ENCODE results near the gene CNTNAP2. TPM values are rescaled to one million over a fixed set of nuclear protein-coding genes. Genes with fewer than 3 reads are reported as not detected.

CNTNAP2 gene
- total RNA-seq, 1 experiment from 2014 or later: 0.03 TPM

- DNase-seq (ENCODE audit: low read depth, low spot score) (no peak), ATAC-seq (no peak)
- Histone ChIP-seq H3K36me3 (ENCODE audit: control insufficient read depth, insufficient read depth, low read length) (no peaks in the 10 kb centered on the region), H3K27me3 (ENCODE audit: control insufficient read depth, insufficient read depth, low read length) (no peaks in the 10 kb centered on the region), H3K27ac (ENCODE audit: low read length) (no peak overlapping the region), H3K4me1 (ENCODE audit: control insufficient read depth, insufficient read depth, low read length) (no peaks in the 10 kb centered on the region), H3K9me3 (ENCODE audit: control insufficient read depth, insufficient read depth, low read depth, low read length) (no peaks in the 10 kb centered on the region), H3K4me3 (ENCODE audit: low read depth in 2 of 2, low read length in 2 of 2) (no peak overlapping the region)
- no TSS peak for BruUV-seq (replicated peaks)
- in situ Hi-C loops (cut with HindIII; ENCODE audit: low pct_unique_long_range_greater_than_20kb, low sequenced_read_pairs): no loop called here
- TF ChIP-seq, protein P1, sequence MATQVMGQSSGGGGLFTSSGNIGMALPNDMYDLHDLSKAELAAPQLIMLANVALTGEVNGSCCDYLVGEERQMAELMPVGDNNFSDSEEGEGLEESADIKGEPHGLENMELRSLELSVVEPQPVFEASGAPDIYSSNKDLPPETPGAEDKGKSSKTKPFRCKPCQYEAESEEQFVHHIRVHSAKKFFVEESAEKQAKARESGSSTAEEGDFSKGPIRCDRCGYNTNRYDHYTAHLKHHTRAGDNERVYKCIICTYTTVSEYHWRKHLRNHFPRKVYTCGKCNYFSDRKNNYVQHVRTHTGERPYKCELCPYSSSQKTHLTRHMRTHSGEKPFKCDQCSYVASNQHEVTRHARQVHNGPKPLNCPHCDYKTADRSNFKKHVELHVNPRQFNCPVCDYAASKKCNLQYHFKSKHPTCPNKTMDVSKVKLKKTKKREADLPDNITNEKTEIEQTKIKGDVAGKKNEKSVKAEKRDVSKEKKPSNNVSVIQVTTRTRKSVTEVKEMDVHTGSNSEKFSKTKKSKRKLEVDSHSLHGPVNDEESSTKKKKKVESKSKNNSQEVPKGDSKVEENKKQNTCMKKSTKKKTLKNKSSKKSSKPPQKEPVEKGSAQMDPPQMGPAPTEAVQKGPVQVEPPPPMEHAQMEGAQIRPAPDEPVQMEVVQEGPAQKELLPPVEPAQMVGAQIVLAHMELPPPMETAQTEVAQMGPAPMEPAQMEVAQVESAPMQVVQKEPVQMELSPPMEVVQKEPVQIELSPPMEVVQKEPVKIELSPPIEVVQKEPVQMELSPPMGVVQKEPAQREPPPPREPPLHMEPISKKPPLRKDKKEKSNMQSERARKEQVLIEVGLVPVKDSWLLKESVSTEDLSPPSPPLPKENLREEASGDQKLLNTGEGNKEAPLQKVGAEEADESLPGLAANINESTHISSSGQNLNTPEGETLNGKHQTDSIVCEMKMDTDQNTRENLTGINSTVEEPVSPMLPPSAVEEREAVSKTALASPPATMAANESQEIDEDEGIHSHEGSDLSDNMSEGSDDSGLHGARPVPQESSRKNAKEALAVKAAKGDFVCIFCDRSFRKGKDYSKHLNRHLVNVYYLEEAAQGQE (IDR thresholded peaks at IDR 0.05; ENCODE audit: insufficient read depth in 1 of 2, low read depth in 2 of 2, low read length in 1 of 2): no peak
- TF ChIP-seq SIN3A (IDR thresholded peaks at IDR 0.05; ENCODE audit: borderline replicate concordance, insufficient read depth, low read depth, low read length): no peak
- no peak for TF ChIP-seq POLR2AphosphoS5 (IDR thresholded peaks at IDR 0.05; ENCODE audit: low read depth, low read length)
- no peak for TF ChIP-seq TCF7L2 (IDR thresholded peaks at IDR 0.05; ENCODE audit: low read depth, low read length)
- TF ChIP-seq, protein P2, sequence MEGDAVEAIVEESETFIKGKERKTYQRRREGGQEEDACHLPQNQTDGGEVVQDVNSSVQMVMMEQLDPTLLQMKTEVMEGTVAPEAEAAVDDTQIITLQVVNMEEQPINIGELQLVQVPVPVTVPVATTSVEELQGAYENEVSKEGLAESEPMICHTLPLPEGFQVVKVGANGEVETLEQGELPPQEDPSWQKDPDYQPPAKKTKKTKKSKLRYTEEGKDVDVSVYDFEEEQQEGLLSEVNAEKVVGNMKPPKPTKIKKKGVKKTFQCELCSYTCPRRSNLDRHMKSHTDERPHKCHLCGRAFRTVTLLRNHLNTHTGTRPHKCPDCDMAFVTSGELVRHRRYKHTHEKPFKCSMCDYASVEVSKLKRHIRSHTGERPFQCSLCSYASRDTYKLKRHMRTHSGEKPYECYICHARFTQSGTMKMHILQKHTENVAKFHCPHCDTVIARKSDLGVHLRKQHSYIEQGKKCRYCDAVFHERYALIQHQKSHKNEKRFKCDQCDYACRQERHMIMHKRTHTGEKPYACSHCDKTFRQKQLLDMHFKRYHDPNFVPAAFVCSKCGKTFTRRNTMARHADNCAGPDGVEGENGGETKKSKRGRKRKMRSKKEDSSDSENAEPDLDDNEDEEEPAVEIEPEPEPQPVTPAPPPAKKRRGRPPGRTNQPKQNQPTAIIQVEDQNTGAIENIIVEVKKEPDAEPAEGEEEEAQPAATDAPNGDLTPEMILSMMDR (IDR thresholded peaks at IDR 0.05): no peak
- ChIA-PET POLR2A (no interaction called here), CTCF (no interaction called here)
- intact Hi-C loops (cut with micrococcal nuclease; ENCODE audit: unreplicated experiment): no loop called here
Observed at GRCh38 chr7:148187471-148187870, 2070.9 kb downstream of the CNTNAP2 start.

DNA sequence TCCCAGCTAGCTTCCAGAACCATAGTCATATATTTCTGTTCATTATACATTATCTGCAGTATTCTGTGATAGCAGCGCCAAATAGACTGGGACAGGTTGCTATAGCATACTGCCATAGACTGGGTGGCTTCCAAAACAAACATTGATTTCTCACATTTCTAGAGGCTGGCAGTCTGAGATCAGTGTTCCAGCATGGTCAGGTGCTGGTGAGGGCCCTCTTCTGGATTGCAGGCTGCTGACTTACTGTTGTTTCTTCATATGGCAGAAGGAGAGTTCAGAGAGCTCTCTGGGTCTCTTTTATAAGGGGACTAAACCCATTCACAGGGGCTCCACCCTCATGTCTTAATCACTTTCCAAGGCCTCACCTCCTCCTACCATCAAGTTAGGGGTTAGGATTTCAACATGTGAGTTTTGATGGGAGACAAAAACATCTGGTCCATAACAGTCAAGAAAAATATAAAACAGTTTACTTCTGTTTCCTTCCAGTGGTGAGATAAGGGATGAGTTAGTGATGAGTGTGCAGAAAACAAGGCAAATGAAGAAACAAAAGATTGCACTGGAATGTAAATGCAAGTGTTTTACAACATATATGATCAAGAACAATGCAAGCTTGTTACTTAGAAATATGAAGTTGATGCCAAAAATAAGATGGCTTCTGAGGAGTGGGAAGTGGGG lies 2074.9 kb downstream of the CNTNAP2 start:
- in situ Hi-C loops (cut with HindIII; ENCODE audit: low pct_unique_long_range_greater_than_20kb, low sequenced_read_pairs): no loop called here
- H3K27me3 ChIP-seq (ENCODE audit: control insufficient read depth, insufficient read depth, low read length): no peaks in the 10 kb centered on the region
- H3K9me3 ChIP-seq (ENCODE audit: control insufficient read depth, insufficient read depth, low read depth, low read length): no peaks in the 10 kb centered on the region
- no peaks in the 10 kb centered on the region for H3K36me3 ChIP-seq (ENCODE audit: control insufficient read depth, insufficient read depth, low read length)
- CTCF ChIA-PET: no interaction called here
- DNase-seq (ENCODE audit: low read depth, low spot score) (no peak), ATAC-seq (no peak)
- no peak overlapping the region for H3K27ac ChIP-seq (ENCODE audit: low read length)
- BruUV-seq (replicated peaks): no TSS peak
- H3K4me3 ChIP-seq (ENCODE audit: low read depth in 2 of 2, low read length in 2 of 2): no peak overlapping the region
- TF ChIP-seq TCF7L2 (IDR thresholded peaks at IDR 0.05; ENCODE audit: low read depth, low read length) (no peak), POLR2AphosphoS5 (IDR thresholded peaks at IDR 0.05; ENCODE audit: low read depth, low read length) (no peak), SIN3A (IDR thresholded peaks at IDR 0.05; ENCODE audit: borderline replicate concordance, insufficient read depth, low read depth, low read length) (no peak)
- TF ChIP-seq, protein P2 (IDR thresholded peaks at IDR 0.05): no peak
- TF ChIP-seq, protein P1 (IDR thresholded peaks at IDR 0.05; ENCODE audit: insufficient read depth in 1 of 2, low read depth in 2 of 2, low read length in 1 of 2): no peak
- H3K4me1 ChIP-seq (ENCODE audit: control insufficient read depth, insufficient read depth, low read length): no peaks in the 10 kb centered on the region
- POLR2A ChIA-PET: no interaction called here
- intact Hi-C loops (cut with micrococcal nuclease; ENCODE audit: unreplicated experiment): no loop called here
